Loucy (cell line): Measurements from ENCODE around the gene GCNT2.

Experiments used
- EZH2phosphoT487 ChIP-seq: fragments of 200-600 bp; IDR thresholded peaks from 2 replicates; pipeline ENCODE4 v1.6.1; 2018; ENCODE audit warnings: antibody characterized with exemption, mild to moderate bottlenecking, moderate library complexity, borderline replicate concordance
- TF ChIP-seq, protein P1 (sequence below): fragments of 200-600 bp; sonication (generic); conservative IDR thresholded peaks from 2 replicates; pipeline ENCODE4 v1.5.1; 2014; ENCODE audit warnings: mild to moderate bottlenecking, antibody characterized with exemption, low read length

DNA sequence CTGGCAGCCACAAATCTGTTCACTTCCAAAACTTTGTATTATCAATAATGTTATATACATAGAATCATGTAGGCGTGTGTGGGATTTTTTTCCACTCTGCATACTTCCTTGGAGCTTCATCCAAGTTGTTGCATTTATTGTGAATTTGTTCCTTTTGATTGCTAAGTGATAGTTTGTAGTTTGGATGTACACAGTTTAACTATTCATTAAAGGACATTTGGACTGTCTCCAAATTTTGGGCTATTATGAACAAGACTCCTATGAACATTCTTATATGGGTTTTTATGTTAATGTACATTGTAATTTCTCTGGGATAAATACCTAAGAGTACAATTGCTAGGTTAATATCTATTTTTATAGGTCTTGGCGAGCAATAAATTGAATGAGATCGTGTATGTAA, 36.2 kb upstream of the GCNT2 start:
- TF ChIP-seq, protein P1, sequence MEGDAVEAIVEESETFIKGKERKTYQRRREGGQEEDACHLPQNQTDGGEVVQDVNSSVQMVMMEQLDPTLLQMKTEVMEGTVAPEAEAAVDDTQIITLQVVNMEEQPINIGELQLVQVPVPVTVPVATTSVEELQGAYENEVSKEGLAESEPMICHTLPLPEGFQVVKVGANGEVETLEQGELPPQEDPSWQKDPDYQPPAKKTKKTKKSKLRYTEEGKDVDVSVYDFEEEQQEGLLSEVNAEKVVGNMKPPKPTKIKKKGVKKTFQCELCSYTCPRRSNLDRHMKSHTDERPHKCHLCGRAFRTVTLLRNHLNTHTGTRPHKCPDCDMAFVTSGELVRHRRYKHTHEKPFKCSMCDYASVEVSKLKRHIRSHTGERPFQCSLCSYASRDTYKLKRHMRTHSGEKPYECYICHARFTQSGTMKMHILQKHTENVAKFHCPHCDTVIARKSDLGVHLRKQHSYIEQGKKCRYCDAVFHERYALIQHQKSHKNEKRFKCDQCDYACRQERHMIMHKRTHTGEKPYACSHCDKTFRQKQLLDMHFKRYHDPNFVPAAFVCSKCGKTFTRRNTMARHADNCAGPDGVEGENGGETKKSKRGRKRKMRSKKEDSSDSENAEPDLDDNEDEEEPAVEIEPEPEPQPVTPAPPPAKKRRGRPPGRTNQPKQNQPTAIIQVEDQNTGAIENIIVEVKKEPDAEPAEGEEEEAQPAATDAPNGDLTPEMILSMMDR = no peak
- TF ChIP-seq EZH2phosphoT487 = no peak
